ENCODE results near the gene RAB27B.
"Not testable (repeated sequence)": the region's sequence is repeated elsewhere in the genome, so short reads cannot be mapped to it uniquely, and the experiment has no call there.

Gene RAB27B

GRCh38 chr18:54830260-54830659, 2.0 kb downstream of the RAB27B start:
- no peak for TF ChIP-seq ZNF274 (IDR thresholded peaks at IDR 0.05; ENCODE audit: low read depth, low read length)

DNA sequence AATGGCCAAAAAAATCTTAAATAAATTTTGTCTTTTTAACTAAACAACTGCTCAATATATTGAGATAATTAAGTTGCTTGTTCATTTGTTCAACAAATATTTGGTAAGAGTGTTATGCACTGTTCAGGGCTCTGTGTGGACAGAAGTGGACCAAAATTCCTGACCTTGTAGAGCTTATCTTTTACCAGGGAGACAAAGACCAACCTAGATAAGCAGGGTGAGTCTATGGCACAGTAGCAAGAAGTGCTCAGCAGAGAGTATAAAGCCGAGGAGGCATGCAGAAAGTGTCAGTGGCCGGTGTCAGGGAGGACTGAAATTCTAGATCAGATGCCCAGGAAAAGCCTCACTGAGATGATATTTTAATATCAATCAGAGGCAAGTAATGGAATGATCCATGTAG, 2.6 kb downstream of the RAB27B start:
- H3K4me3 ChIP-seq (ENCODE audit: low read length): no peak overlapping the region

More at GRCh38 chr18:54830260-54830659, 2.0 kb downstream of the RAB27B start:
- H3K4me3 ChIP-seq (ENCODE audit: low read length): no peak overlapping the region

DNA sequence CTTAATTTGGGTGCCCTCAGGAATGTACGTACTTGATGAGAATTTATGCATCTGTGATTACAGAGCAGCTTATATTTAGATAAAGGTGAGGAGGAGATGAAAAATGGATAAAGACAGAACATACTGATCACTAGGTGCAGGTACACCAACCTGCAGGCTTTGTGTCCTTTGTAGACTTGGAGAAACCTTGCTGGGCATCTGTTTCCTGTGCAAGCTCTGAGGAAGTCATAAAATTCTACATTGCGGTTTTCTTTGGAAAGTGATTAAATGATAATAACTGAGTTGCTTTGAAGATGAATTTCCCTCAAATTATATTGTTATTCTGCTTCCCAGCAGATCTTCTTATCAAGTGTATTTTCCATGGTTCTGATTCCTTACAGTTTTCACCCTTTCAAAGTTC, 7.7 kb downstream of the RAB27B start:
- no peak for TF ChIP-seq ZNF274 (IDR thresholded peaks at IDR 0.05; ENCODE audit: low read depth, low read length)
- H3K4me3 ChIP-seq (ENCODE audit: low read length): no peak overlapping the region

More for the DNA sequence above, 2.6 kb downstream of the RAB27B start:
- no peak for TF ChIP-seq ZNF274 (IDR thresholded peaks at IDR 0.05; ENCODE audit: low read depth, low read length)

GRCh38 chr18:54843314-54843713, 15.0 kb downstream of the RAB27B start:
- no peak for TF ChIP-seq ZNF274 (IDR thresholded peaks at IDR 0.05; ENCODE audit: low read depth, low read length)
- H3K4me3 ChIP-seq (ENCODE audit: low read length): no peak overlapping the region

- no peak for TF ChIP-seq ZNF274 (IDR thresholded peaks at IDR 0.05; ENCODE audit: low read depth, low read length)
- no peak overlapping the region for H3K4me3 ChIP-seq (ENCODE audit: low read length)
Observed at GRCh38 chr18:54845787-54846186, 17.5 kb downstream of the RAB27B start.

DNA sequence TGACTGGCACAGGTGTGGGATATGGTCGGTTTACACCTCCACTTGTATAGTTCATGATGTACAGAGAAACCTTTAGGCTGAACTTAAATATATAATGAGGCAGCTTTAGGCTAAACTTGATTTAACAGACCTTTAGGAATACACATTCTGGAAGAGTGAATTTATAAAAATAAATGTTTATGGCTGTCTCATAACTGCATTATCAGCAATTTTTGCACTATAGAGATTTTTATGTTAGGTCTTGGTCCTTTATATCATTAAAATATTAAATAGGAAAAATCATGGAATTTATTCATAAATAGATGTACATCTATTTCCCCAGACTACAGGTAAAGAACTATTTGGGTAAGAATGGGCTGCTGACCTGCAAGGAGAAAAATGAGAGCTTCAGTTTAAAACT, 19.8 kb downstream of the RAB27B start:
- H3K4me3 ChIP-seq (ENCODE audit: low read length): no peak overlapping the region
- TF ChIP-seq ZNF274 (IDR thresholded peaks at IDR 0.05; ENCODE audit: low read depth, low read length): no peak

- TF ChIP-seq ZNF274 (IDR thresholded peaks at IDR 0.05; ENCODE audit: low read depth, low read length): no peak
- H3K4me3 ChIP-seq (ENCODE audit: low read length): no peak overlapping the region
Observed at GRCh38 chr18:54849683-54850082, 21.4 kb downstream of the RAB27B start.

- no peak for TF ChIP-seq ZNF274 (IDR thresholded peaks at IDR 0.05; ENCODE audit: low read depth, low read length)
- H3K4me3 ChIP-seq (ENCODE audit: low read length): no peak overlapping the region
Observed at GRCh38 chr18:54850598-54850997, 22.3 kb downstream of the RAB27B start.

DNA sequence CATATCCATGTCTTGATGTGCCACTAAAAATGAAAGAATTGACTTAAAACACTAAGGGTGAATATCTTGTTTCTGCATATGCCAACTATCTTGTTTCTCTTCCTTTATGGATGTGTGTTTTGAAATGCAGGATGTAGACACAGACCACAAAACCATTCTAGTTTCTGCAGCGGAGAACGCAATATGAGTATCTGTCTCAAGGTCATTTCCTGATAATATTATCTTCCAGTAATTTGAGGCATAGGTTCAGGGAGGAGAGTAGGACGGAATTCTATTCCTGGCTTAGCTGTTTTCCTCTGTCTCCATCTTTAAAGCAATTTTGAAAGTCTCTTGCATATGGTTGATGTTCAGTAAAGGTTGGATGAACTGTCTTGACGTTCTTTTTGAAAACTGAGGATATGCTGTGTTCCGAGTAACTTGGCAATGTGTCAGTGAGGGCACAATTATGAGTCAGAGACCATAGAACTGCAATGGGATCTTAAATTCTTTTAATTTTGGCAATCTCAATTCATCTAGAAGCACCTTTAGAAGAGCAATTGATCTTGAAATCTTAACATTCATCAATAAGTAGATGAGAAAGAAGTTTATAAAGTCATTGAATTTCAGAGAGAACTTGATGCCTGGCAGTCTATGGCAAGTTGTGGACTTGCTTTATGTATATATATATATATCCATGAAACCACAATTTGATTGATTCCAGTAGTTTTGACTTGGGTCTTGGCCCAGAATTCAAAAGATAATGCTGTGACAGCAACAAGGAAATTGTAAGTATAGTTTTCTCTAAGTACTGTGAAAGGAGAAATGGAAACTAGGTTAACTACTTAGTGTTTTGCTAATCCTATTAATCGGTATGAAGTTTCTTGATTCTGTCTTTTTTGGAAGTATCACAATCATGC, 24.8 kb downstream of the RAB27B start:
- H3K4me3 ChIP-seq (ENCODE audit: low read length): no peak overlapping the region
- TF ChIP-seq ZNF274 (IDR thresholded peaks at IDR 0.05; ENCODE audit: low read depth, low read length): no peak

- not testable (repeated sequence) for H3K4me3 ChIP-seq (ENCODE audit: low read length)
Observed at GRCh38 chr18:54855050-54855449, 26.8 kb downstream of the RAB27B start.

DNA sequence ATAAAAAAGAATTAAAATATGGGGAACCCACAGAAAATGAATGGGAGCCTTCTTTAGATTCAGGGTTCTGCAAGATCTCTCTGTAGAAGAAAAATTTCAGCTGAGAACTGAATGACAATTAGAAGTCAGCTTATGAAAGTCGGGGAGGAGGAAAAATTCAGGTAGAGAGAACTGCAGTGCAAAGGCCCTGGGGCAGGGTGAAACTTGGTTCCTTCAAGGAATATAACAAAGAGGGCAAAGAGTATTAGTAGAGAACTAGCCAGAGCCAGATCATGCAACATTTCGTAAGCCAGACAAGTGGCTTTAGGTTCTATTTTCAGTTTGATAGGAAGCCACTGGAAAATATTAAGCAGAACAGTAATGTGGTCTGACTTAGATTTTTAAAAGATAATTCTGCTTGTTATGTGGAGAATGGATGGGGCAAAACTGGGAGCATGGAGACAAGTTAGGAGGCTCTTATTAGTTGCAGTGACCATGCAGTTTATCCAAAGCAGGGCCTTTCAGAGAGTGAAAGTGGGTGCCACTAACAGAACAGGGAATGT, 27.9 kb downstream of the RAB27B start:
- no peak overlapping the region for H3K4me3 ChIP-seq (ENCODE audit: low read length)
- no peak for TF ChIP-seq ZNF274 (IDR thresholded peaks at IDR 0.05; ENCODE audit: low read depth, low read length)

DNA sequence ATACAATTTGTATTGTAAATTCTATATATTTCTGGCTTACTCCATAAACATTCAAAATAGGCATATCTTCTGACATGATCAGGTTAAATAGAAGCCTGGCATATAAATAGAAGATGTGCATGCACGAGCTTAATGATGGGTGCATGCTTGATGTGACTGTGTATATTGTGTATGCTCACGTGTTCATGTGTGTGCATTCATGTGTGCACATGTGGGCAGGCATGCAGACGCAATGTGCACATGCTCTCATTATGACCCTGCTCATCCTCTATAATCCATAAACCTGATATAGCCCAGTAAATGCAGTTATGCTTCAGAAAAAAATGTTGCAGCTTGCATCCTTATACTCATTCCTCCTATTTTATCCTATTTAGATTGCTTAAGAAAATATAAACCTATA, 29.2 kb downstream of the RAB27B start:
- no peak overlapping the region for H3K4me3 ChIP-seq (ENCODE audit: low read length)

DNA sequence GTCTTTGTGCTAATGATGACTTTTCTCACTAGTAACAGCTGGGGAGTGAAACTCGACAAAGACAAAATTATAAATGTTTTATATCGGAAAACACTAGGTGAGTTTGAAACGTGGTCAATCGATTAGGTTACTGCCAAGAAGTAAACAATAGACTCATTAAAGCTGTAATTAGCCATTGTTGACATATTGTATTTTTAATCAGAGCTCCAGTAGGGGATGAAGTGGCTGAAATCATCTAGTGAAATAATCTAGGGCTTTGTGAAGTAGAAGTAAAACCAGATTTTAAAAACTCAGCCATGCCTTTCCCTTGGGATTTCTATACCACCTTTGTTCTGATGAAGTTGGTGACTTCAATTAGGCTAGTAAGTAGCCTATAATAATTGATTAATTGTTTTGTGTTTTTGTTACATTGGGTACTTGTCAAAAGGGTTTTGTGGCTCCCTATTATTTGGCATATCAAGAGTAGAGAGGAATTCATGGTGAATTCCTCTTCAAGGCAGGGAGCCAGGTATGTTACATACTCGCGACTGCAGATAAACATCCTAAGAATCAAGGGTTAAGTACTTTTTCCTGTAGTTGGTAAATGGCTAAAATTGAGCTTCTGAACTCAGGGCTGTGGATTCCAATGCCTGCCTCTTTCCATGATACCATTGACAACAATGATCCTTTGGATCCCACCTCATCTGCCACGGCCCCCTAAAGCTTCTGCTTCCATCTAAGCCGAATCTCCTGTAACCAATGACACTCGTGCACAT, 31.6 kb downstream of the RAB27B start:
- H3K4me3 ChIP-seq (ENCODE audit: low read length): no peak overlapping the region
- no peak for TF ChIP-seq ZNF274 (IDR thresholded peaks at IDR 0.05; ENCODE audit: low read depth, low read length)

More for the DNA sequence above, 29.2 kb downstream of the RAB27B start:
- no peak for TF ChIP-seq ZNF274 (IDR thresholded peaks at IDR 0.05; ENCODE audit: low read depth, low read length)

GRCh38 chr18:54860941-54861340, 32.7 kb downstream of the RAB27B start:
- no peak overlapping the region for H3K4me3 ChIP-seq (ENCODE audit: low read length)
- no peak for TF ChIP-seq ZNF274 (IDR thresholded peaks at IDR 0.05; ENCODE audit: low read depth, low read length)

- no peak overlapping the region for H3K4me3 ChIP-seq (ENCODE audit: low read length)
- TF ChIP-seq ZNF274 (IDR thresholded peaks at IDR 0.05; ENCODE audit: low read depth, low read length): no peak
Observed at GRCh38 chr18:54867131-54867530, 38.9 kb downstream of the RAB27B start.
